ENCODE measurements around the gene BAIAP2L2.
"Not testable (repeated sequence)": the region's sequence is repeated elsewhere in the genome, so short reads cannot be mapped to it uniquely, and the experiment has no call there.

The BAIAP2L2 gene

GRCh38 chr22:38066381-38067027 is 44.0 kb downstream of the BAIAP2L2 start:
- no peak for DNase-seq

- no peak for DNase-seq
These were observed 44.9 kb downstream of the BAIAP2L2 start for GRCh38 chr22:38065539-38065938.

- no peak for DNase-seq
These were observed 47.7 kb downstream of the BAIAP2L2 start for GRCh38 chr22:38062791-38063190.

- DNase-seq, result peak; percentile 82
These were observed 53.3 kb downstream of the BAIAP2L2 start, which contains the start of gene PICK1 for GRCh38 chr22:38056969-38057891. Gene PICK1, plus strand, starts transcription at chr22:38057404. Its CDS starts 406 bp downstream, at chr22:38057810.

GRCh38 chr22:38051900-38052862 is 58.3 kb downstream of the BAIAP2L2 start:
- DNase-seq, result peak; percentile 76

GRCh38 chr22:38051261-38051660 is 59.2 kb downstream of the BAIAP2L2 start:
- DNase-seq, result no peak

GRCh38 chr22:38050720-38051119 is 59.8 kb downstream of the BAIAP2L2 start:
- DNase-seq, result no peak

- no peak for DNase-seq
These were observed 60.5 kb downstream of the BAIAP2L2 start for GRCh38 chr22:38049812-38050619.

- no peak for DNase-seq
These were observed 64.3 kb downstream of the BAIAP2L2 start for GRCh38 chr22:38046070-38046748.

GRCh38 chr22:38043151-38044039 is 67.1 kb downstream of the BAIAP2L2 start:
- DNase-seq, result no peak

GRCh38 chr22:38042488-38042790 is 68.0 kb downstream of the BAIAP2L2 start:
- no peak for DNase-seq

GRCh38 chr22:38041760-38042487 is 68.6 kb downstream of the BAIAP2L2 start:
- no peak for DNase-seq

GRCh38 chr22:38040953-38041759 is 69.3 kb downstream of the BAIAP2L2 start:
- no peak for DNase-seq

- no peak for DNase-seq
These were observed 71.3 kb downstream of the BAIAP2L2 start for GRCh38 chr22:38038890-38039812.

- no peak for DNase-seq
These were observed 72.1 kb downstream of the BAIAP2L2 start for GRCh38 chr22:38038426-38038825.

GRCh38 chr22:38037367-38038150 is 72.9 kb downstream of the BAIAP2L2 start:
- not testable (repeated sequence) for DNase-seq

Data from activated naive CD4-positive, alpha-beta T cell treated with Interleukin-2 at 50 U/mL for 16 hours (primary cell).